H1 (cell line): Measurements from ENCODE around the gene ZSWIM2. TPM values are rescaled to one million over a fixed set of nuclear protein-coding genes. Genes with fewer than 3 reads are reported as not detected.
"Not testable (repeated sequence)": the region's sequence is repeated elsewhere in the genome, so short reads cannot be mapped to it uniquely, and the experiment has no call there.

Source experiments
- CTCF ChIA-PET: fragments of 300-600 bp; sonication (Branson Sonifier 250); formaldehyde crosslinking; loops from one replicate; lab custom pipeline; 2021; ENCODE audit not compliant: partially characterized antibody; lab: Charles Lee
- POLR2A ChIA-PET: fragments of 300-600 bp; sonication (Branson Sonifier 250); formaldehyde crosslinking; loops from one replicate; lab custom pipeline; 2021; ENCODE audit warnings: inconsistent platforms; ENCODE audit not compliant: partially characterized antibody; lab: Charles Lee
- DNase-seq, 2 experiments: peaks; one replicate each; pipeline versions ENCODE4 v3.0.0 to v3.0.0-alpha.2; 2010 to 2022; ENCODE audit warnings: low spot score in 2 of 2, low read depth in 1 of 2, mixed read lengths in 1 of 2
- FAIRE-seq: peaks from 2 replicates; lab custom pipeline; 2011; peaks lifted over from hg19 to GRCh38; lab: Jason Lieb, UNC
- H2AFZ ChIP-seq: 2 replicates; pipeline ENCODE4 v1.8.1; 2012; ENCODE audit warnings: low read length, inconsistent platforms
- H2AK5ac ChIP-seq: 2 replicates; pipeline ENCODE4 v1.6.1; 2013; ENCODE audit warnings: low read depth, low read length
- H2BK120ac ChIP-seq: replicated peaks from 2 replicates; pipeline ENCODE3; 2013; ENCODE audit warnings: low read depth, low read length, inconsistent platforms
- H2BK12ac ChIP-seq: 2 replicates; pipeline ENCODE4 v1.6.1; 2013; ENCODE audit warnings: low read depth, low read length
- H2BK15ac ChIP-seq: 2 replicates; pipeline ENCODE4 v1.6.1; 2013; ENCODE audit warnings: low read length
- H2BK20ac ChIP-seq: 2 replicates; pipeline ENCODE4 v1.6.1; 2013; ENCODE audit warnings: low read length
- H2BK5ac ChIP-seq: 2 replicates; pipeline ENCODE4 v1.6.1; 2013; ENCODE audit warnings: low read depth, low read length
- H3K14ac ChIP-seq: 2 replicates; pipeline ENCODE4 v1.6.1; 2013; ENCODE audit warnings: inconsistent platforms; ENCODE audit not compliant: insufficient read length
- H3K18ac ChIP-seq: 2 replicates; pipeline ENCODE4 v1.6.1; 2013; ENCODE audit warnings: low read length; ENCODE audit errors: extremely low read depth
- H3K23ac ChIP-seq: 2 replicates; pipeline ENCODE4 v1.6.1; 2013; ENCODE audit warnings: inconsistent platforms; ENCODE audit not compliant: insufficient read length
- H3K23me2 ChIP-seq: 2 replicates; pipeline ENCODE4 v1.6.1; 2013; ENCODE audit warnings: low read depth, low read length
- H3K27ac ChIP-seq: 2 replicates; pipeline ENCODE4 v1.6.1; 2011; ENCODE audit warnings: low read depth, low read length, inconsistent platforms
- H3K27me3 ChIP-seq, 4 experiments: replicated peaks in 1 of 4; 1 replicate in 1 of 4; 2 replicates in 3 of 4; pipeline versions ENCODE4 v1.6.1 to v1.8.1; 2011 to 2013; ENCODE audit warnings: low read length in 3 of 4, mild to moderate bottlenecking in 3 of 4, inconsistent platforms in 2 of 4, mixed read lengths in 2 of 4, moderate library complexity in 1 of 4; ENCODE audit not compliant: control insufficient read depth in 3 of 4, insufficient read depth in 3 of 4; ENCODE audit errors: extremely low read depth in 1 of 4
- H3K36me3 ChIP-seq, 4 experiments: 2 replicates each; pipeline versions ENCODE4 v1.6.1 to v1.8.1; 2011 to 2013; ENCODE audit warnings: mild to moderate bottlenecking in 4 of 4, low read length in 3 of 4, moderate library complexity in 2 of 4, control low read depth in 1 of 4, inconsistent platforms in 1 of 4; ENCODE audit not compliant: insufficient read depth in 4 of 4, control insufficient read depth in 2 of 4
- H3K4ac ChIP-seq: replicated peaks from 2 replicates; pipeline ENCODE3; 2013; ENCODE audit warnings: low read length, low read depth, mixed read lengths, inconsistent platforms; ENCODE audit not compliant: insufficient read length
- H3K4me1 ChIP-seq, 4 experiments: replicated peaks in 1 of 4; 1 replicate in 1 of 4; 2 replicates in 3 of 4; pipeline versions ENCODE4 v1.6.1 to v1.8.1; 2011 to 2013; ENCODE audit warnings: low read length in 3 of 4, inconsistent platforms in 2 of 4, mixed read lengths in 1 of 4; ENCODE audit not compliant: insufficient read depth in 4 of 4, control insufficient read depth in 3 of 4
- H3K4me2 ChIP-seq, 2 experiments: 2 replicates each; pipeline versions ENCODE4 v1.6.1 to v1.8.1; 2011 to 2013; ENCODE audit warnings: low read depth in 2 of 2, low read length in 2 of 2, control low read depth in 1 of 2, inconsistent platforms in 1 of 2, mild to moderate bottlenecking in 1 of 2; ENCODE audit not compliant: insufficient read depth in 1 of 2
- H3K4me3 ChIP-seq, 4 experiments: fragments of 200-600, 300-600 bp in 1 of 4; sonication (generic), shearing (Covaris generic), sonication (Bioruptor Twin) in 1 of 4; 2 replicates each; pipeline versions ENCODE4 v1.5.1 to v1.8.1; 2011 to 2016; ENCODE audit warnings: low read length in 4 of 4, low read depth in 3 of 4, control low read depth in 2 of 4, inconsistent platforms in 2 of 4, mild to moderate bottlenecking in 2 of 4, mixed read lengths in 1 of 4, moderate library complexity in 1 of 4; ENCODE audit not compliant: insufficient read depth in 2 of 4; ENCODE audit errors: extremely low read depth in 1 of 4
- H3K56ac ChIP-seq: replicated peaks from 2 replicates; pipeline ENCODE3; 2013; ENCODE audit warnings: low read depth, mild to moderate bottlenecking, mixed read lengths, low read length, inconsistent platforms; ENCODE audit not compliant: insufficient read length
- H3K79me1 ChIP-seq: 2 replicates; pipeline ENCODE4 v1.6.1; 2013; ENCODE audit warnings: low read depth, low read length, control low read depth
- H3K79me2 ChIP-seq, 2 experiments: 2 replicates each; pipeline versions ENCODE4 v1.6.1 to v1.8.1; 2012 to 2013; ENCODE audit warnings: low read length in 2 of 2, mild to moderate bottlenecking in 2 of 2, inconsistent platforms in 1 of 2; ENCODE audit not compliant: insufficient read depth in 2 of 2, control insufficient read depth in 1 of 2
- H3K9ac ChIP-seq, 4 experiments: replicated peaks in 1 of 4; 1 replicate in 1 of 4; 2 replicates in 3 of 4; pipeline versions ENCODE4 v1.6.1 to v1.8.1; 2011 to 2013; ENCODE audit warnings: low read depth in 3 of 4, low read length in 3 of 4, control low read depth in 2 of 4, mild to moderate bottlenecking in 2 of 4, moderate library complexity in 2 of 4, inconsistent platforms in 1 of 4; ENCODE audit errors: extremely low read depth in 1 of 4
- H3K9me3 ChIP-seq, 2 experiments: 2 replicates each; pipeline versions ENCODE4 v1.6.1 to v1.8.1; 2012 to 2013; ENCODE audit warnings: mild to moderate bottlenecking in 2 of 2, moderate library complexity in 2 of 2, control low read depth in 1 of 2, inconsistent platforms in 1 of 2, low read depth in 1 of 2, low read length in 1 of 2, mixed read lengths in 1 of 2; ENCODE audit not compliant: insufficient read depth in 2 of 2
- H4K20me1 ChIP-seq, 2 experiments: replicated peaks in 1 of 2; 2 replicates each; pipeline versions ENCODE3 to v1.8.1; 2011 to 2013; ENCODE audit warnings: inconsistent platforms in 2 of 2, low read length in 2 of 2, mild to moderate bottlenecking in 1 of 2; ENCODE audit not compliant: insufficient read depth in 2 of 2, control insufficient read depth in 1 of 2
- H4K5ac ChIP-seq: 2 replicates; pipeline ENCODE4 v1.6.1; 2013; ENCODE audit warnings: low read length, low read depth, mixed read lengths, inconsistent platforms; ENCODE audit not compliant: insufficient read length
- H4K8ac ChIP-seq: 2 replicates; pipeline ENCODE4 v1.8.0; 2013; ENCODE audit warnings: mild to moderate bottlenecking, moderate library complexity, low read length, inconsistent platforms; ENCODE audit not compliant: insufficient read depth; ENCODE audit errors: extremely low read depth
- H4K91ac ChIP-seq: replicated peaks from 2 replicates; pipeline ENCODE3; 2013; ENCODE audit warnings: low read length, mixed read lengths, inconsistent platforms; ENCODE audit not compliant: insufficient read length
- BACH1 ChIP-seq: IDR thresholded peaks from 2 replicates; pipeline ENCODE4 v1.6.1; 2012; ENCODE audit warnings: low read length, improper control_type of control experiment
- GABPA ChIP-seq: IDR thresholded peaks from 2 replicates; pipeline ENCODE4 v1.6.1; 2011; ENCODE audit warnings: mild to moderate bottlenecking, low read length, moderate library complexity, borderline replicate concordance; ENCODE audit not compliant: insufficient read depth
- KDM5A ChIP-seq: fragments of 200-600 bp; IDR thresholded peaks from 2 replicates; pipeline ENCODE4 v1.7.1; 2012; ENCODE audit warnings: mild to moderate bottlenecking, low read length, inconsistent platforms, mixed read lengths
- POU5F1 ChIP-seq: IDR thresholded peaks from 2 replicates; pipeline ENCODE4 v1.6.1; 2011; ENCODE audit warnings: low read depth, mild to moderate bottlenecking, low read length, moderate library complexity
- RBBP5 ChIP-seq: IDR thresholded peaks from 2 replicates; pipeline ENCODE4 v1.7.1; 2012; ENCODE audit warnings: low read depth, mild to moderate bottlenecking, inconsistent platforms, low read length, moderate library complexity, borderline replicate concordance
- RNF2 ChIP-seq: fragments of 200-900, 300-1000 bp; sonication (generic); IDR thresholded peaks from 2 replicates; pipeline ENCODE4 v1.7.1; 2016; ENCODE audit warnings: borderline replicate concordance, low read depth, mild to moderate bottlenecking, antibody characterized with exemption, low read length; ENCODE audit not compliant: poor library complexity, severe bottlenecking; ENCODE audit errors: missing control alignments
- SIRT6 ChIP-seq: IDR thresholded peaks from one replicate; pipeline ENCODE4 v1.7.1; 2012; ENCODE audit warnings: low read length, inconsistent platforms
- SP4 ChIP-seq: IDR thresholded peaks from 2 replicates; pipeline ENCODE4 v1.6.1; 2012; ENCODE audit warnings: low read length, inconsistent platforms
- USF2 ChIP-seq: IDR thresholded peaks from 2 replicates; pipeline ENCODE4 v1.6.1; 2011; ENCODE audit warnings: low read length, improper control_type of control experiment
- WGBS, 2 experiments: shearing (Covaris generic) in 1 of 2; methylation state at CpG; one replicate each; pipeline versions ENCODE4 v1.1.6 to v1.1.7; 2013 to 2015; ENCODE audit warnings: low lambda C conversion rate in 2 of 2, mixed read lengths in 2 of 2, inconsistent platforms in 1 of 2, low coverage in 1 of 2, missing lambda C conversion rate in 1 of 2; ENCODE audit not compliant: insufficient replicate concordance in 2 of 2, insufficient coverage in 1 of 2, insufficient read length in 1 of 2; ENCODE audit errors: extremely low coverage in 1 of 2, missing lambda C conversion rate in 1 of 2; 5-methylcytosine and 5-hydroxymethylcytosine counted together
- polyA plus RNA-seq, 7 experiments: library from polyadenylated mRNA; depleted of rRNA in 3 of 7; stranded (reverse) in 5 of 7; unstranded in 2 of 7; fragments of >200 nt in 5 of 7; fragments of 200-250 nt in 2 of 7; gene quantifications; 1 replicate in 5 of 7; 2 replicates in 1 of 7; 4 replicates in 1 of 7; pipeline versions ENCODE4 v1.2.1 to v1.2.3, GENCODE V29; 2011 to 2013; ENCODE audit warnings: missing spikeins in 2 of 7, mixed read lengths in 2 of 7
- total RNA-seq: library from RNA; stranded (reverse); fragmentation: NEBNext Ultra II Directional; extraction: Animal tissue kit (Norgen Biotek cat#: 25700); gene quantifications from 2 replicates; pipeline ENCODE4 v1.2.1, GENCODE V29; 2021

The ZSWIM2 gene
- total and polyA plus RNA-seq, 2 of the 8 experiments (the other 6 are each of a cell fraction or from before 2014, with no cell fraction given) = not detected

GRCh38 chr2:186848873-186849578 lies at the start of gene ZSWIM2 (continued):
- TF ChIP-seq POU5F1 = no peak
- TF ChIP-seq BACH1 = no peak
- TF ChIP-seq KDM5A = no peak
- TF ChIP-seq SP4 = no peak
- no peak for TF ChIP-seq SIRT6
- no peak for TF ChIP-seq GABPA
- TF ChIP-seq USF2 = no peak
- TF ChIP-seq RNF2 = no peak
- TF ChIP-seq RBBP5 = no peak

- FAIRE-seq, H3K4me3 ChIP-seq, H2BK120ac ChIP-seq, H3K4ac ChIP-seq, H2BK20ac ChIP-seq, H4K91ac ChIP-seq, H3K4me2 ChIP-seq, H2BK12ac ChIP-seq, H3K79me1 ChIP-seq, H2AK5ac ChIP-seq, H3K9ac ChIP-seq, H3K23me2 ChIP-seq, H3K27ac ChIP-seq, H4K20me1 ChIP-seq, H3K4me1 ChIP-seq, H4K5ac ChIP-seq, H3K36me3 ChIP-seq, DNase-seq, H3K9me3 ChIP-seq, H2AFZ ChIP-seq, H2BK5ac ChIP-seq, H3K14ac ChIP-seq, H3K18ac ChIP-seq, H3K27me3 ChIP-seq, H3K23ac ChIP-seq, H3K79me2 ChIP-seq, H4K8ac ChIP-seq, POLR2A ChIA-PET, CTCF ChIA-PET, H3K56ac ChIP-seq, H2BK15ac ChIP-seq: not testable (repeated sequence)
- 90% methylated on average over 3 of the region's 3 CpGs; no CpG with 5 or more reads in 1 of the 2 experiments for WGBS, 2 experiments
Observed at GRCh38 chr2:186896220-186896619, 47.2 kb upstream of the ZSWIM2 start.
